Gastrocnemius medialis (tissue), 4 donors: ENCODE data around the gene MECP2.

ENCODE experiments used
- CTCF ChIP-seq, 5 experiments: fragments of 450-650 bp in 3 of 5; fragments of 200-600 bp in 2 of 5; sonication (generic) in 2 of 5; IDR thresholded peaks in 4 of 5; conservative IDR thresholded peaks in 1 of 5; 1 replicate in 4 of 5; 2 replicates in 1 of 5; pipeline ENCODE4 v1.5.1; 2016 to 2019; ENCODE audit warnings: antibody characterized with exemption in 5 of 5, mild to moderate bottlenecking in 3 of 5, moderate library complexity in 3 of 5
- POLR2A ChIP-seq, 2 donors: fragments of 450-650 bp; IDR thresholded peaks; one replicate each; pipeline ENCODE4 v1.6.1; 2017; ENCODE audit warnings: antibody characterized with exemption in 2 of 2, mild to moderate bottlenecking in 2 of 2, moderate library complexity in 2 of 2

- TF ChIP-seq CTCF (IDR thresholded peaks at IDR 0.05 in 4 of 5, conservative IDR thresholded peaks at IDR 0.05 in 1 of 5) = no peak
- TF ChIP-seq POLR2A (IDR thresholded peaks at IDR 0.05) = no peak
Measured at GRCh38 chrX:154016366-154017076, 81.0 kb downstream of the MECP2 start.
